Spleen (tissue), 7 donors: ENCODE measurements around the gene ADGRG1.

Source experiments
- POLR2A ChIP-seq, 3 donors: fragments of 450-650 bp; IDR thresholded peaks; one replicate each; pipeline ENCODE4 v1.5.1; 2017; ENCODE audit warnings: antibody characterized with exemption in 3 of 3, mild to moderate bottlenecking in 1 of 3
- POLR2AphosphoS5 ChIP-seq, 3 donors: sonication (generic); formaldehyde crosslinking; IDR thresholded peaks; one replicate each; pipeline ENCODE4 v1.5.1; 2017; ENCODE audit warnings: antibody characterized with exemption in 3 of 3
- TF ChIP-seq, protein P1 (sequence below), 11 experiments: fragments of 200-600 bp in 7 of 11; fragments of 450-650 bp in 4 of 11; sonication (generic) in 4 of 11; IDR thresholded peaks in 8 of 11; conservative IDR thresholded peaks in 3 of 11; 1 replicate in 7 of 11; 2 replicates in 4 of 11; pipeline versions ENCODE4 v1.4.0 to v1.8.0; 2016 to 2021; ENCODE audit warnings: antibody characterized with exemption in 11 of 11, inconsistent platforms in 4 of 11, mild to moderate bottlenecking in 1 of 11
- donor health status: DM: no; HTN: no; CAD: no; lungs with moderate emphysema.
- donor health status: DM: no; HTN: no; CAD: no.
- donor health status: DM: no; HTN: no; CAD: no.

DNA sequence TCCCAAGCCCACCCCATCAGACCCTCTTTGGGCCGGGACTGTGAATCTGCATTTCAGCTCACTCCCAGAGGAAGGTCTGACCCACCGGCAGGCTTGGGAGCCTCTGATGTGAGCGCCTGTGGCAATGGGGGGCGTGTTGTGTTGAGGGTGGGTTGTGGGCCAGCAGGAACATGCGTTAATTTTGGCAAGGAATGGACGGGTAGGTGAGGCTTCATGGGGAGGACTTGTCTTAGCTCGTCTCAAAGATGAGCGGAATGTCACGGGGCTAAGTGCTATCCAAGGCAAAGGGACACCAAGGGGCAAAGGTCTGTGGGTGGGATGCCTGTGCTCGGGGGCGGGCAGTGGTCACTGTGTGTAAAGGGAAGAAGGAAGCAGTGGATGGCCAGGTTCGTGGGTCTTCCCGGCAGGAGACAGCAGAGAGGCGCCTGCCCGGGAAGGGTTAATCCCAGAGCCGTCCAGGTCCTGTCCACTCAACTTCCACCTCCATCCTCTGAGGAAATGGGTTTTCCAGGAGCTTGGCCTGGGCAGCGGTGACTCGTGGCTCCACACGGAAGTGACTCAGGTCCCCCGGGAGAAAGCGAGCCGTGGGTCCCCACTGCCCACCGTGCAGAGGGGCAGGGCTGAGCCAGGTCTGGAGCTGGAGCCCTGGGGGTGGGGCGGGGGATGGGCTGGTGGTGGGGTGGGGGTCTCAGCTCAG lies 17.4 kb downstream of the ADGRG1 start:
- TF ChIP-seq, protein P1, sequence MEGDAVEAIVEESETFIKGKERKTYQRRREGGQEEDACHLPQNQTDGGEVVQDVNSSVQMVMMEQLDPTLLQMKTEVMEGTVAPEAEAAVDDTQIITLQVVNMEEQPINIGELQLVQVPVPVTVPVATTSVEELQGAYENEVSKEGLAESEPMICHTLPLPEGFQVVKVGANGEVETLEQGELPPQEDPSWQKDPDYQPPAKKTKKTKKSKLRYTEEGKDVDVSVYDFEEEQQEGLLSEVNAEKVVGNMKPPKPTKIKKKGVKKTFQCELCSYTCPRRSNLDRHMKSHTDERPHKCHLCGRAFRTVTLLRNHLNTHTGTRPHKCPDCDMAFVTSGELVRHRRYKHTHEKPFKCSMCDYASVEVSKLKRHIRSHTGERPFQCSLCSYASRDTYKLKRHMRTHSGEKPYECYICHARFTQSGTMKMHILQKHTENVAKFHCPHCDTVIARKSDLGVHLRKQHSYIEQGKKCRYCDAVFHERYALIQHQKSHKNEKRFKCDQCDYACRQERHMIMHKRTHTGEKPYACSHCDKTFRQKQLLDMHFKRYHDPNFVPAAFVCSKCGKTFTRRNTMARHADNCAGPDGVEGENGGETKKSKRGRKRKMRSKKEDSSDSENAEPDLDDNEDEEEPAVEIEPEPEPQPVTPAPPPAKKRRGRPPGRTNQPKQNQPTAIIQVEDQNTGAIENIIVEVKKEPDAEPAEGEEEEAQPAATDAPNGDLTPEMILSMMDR (IDR thresholded peaks at IDR 0.05 in 8 of 11, conservative IDR thresholded peaks at IDR 0.05 in 3 of 11), result no peak
- TF ChIP-seq POLR2A (IDR thresholded peaks at IDR 0.05), result no peak
- peak; percentile 25 to 44 (median 39) for TF ChIP-seq POLR2AphosphoS5 (IDR thresholded peaks at IDR 0.05)
